H1 (cell line): ENCODE data around the gene PRRC2A. TPM values are rescaled to one million over a fixed set of nuclear protein-coding genes. Genes with fewer than 3 reads are reported as not detected.

ENCODE experiments used
- GABPA ChIP-seq: IDR thresholded peaks from 2 replicates; pipeline ENCODE4 v1.6.1; 2011; ENCODE audit warnings: mild to moderate bottlenecking, low read length, moderate library complexity, borderline replicate concordance; ENCODE audit not compliant: insufficient read depth
- polyA plus RNA-seq, 7 experiments: library from polyadenylated mRNA; depleted of rRNA in 3 of 7; stranded (reverse) in 5 of 7; unstranded in 2 of 7; fragments of >200 nt in 5 of 7; fragments of 200-250 nt in 2 of 7; gene quantifications; 1 replicate in 5 of 7; 2 replicates in 1 of 7; 4 replicates in 1 of 7; pipeline versions ENCODE4 v1.2.1 to v1.2.3, GENCODE V29; 2011 to 2013; ENCODE audit warnings: missing spikeins in 2 of 7, mixed read lengths in 2 of 7
- total RNA-seq: library from RNA; stranded (reverse); fragmentation: NEBNext Ultra II Directional; extraction: Animal tissue kit (Norgen Biotek cat#: 25700); gene quantifications from 2 replicates; pipeline ENCODE4 v1.2.1, GENCODE V29; 2021
- TF ChIP-seq, protein P1 (sequence below): fragments of 300-600 bp; sonication (generic); IDR thresholded peaks from 2 replicates; pipeline ENCODE4 v1.7.1; 2012; ENCODE audit warnings: low read length, moderate library complexity, mild to moderate bottlenecking, inconsistent platforms; ENCODE audit not compliant: insufficient replicate concordance

Gene PRRC2A
- total and polyA plus RNA-seq, 2 of the 8 experiments (the other 6 are each of a cell fraction or from before 2014, with no cell fraction given), result 118 to 300 TPM

DNA sequence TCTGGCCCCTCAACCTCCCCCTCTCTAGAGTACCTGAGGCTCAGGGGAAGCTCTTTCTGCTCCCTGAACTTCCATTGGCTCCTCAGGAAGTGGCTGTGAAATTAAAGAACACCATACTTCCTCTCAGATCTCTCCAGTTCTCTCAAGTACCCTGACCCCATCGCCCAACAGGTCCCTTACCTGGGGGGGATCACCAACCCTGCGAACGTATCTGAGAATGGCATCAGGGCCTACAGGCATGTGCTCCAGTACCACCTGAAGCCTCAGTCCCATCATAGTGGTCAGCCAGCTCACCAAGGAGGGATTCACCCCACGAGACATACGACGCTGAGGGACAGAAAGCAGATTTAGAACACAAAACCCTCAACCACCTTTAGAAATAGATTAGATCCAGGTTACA, 20.1 kb downstream of the PRRC2A start (continued):
- TF ChIP-seq, protein P1, sequence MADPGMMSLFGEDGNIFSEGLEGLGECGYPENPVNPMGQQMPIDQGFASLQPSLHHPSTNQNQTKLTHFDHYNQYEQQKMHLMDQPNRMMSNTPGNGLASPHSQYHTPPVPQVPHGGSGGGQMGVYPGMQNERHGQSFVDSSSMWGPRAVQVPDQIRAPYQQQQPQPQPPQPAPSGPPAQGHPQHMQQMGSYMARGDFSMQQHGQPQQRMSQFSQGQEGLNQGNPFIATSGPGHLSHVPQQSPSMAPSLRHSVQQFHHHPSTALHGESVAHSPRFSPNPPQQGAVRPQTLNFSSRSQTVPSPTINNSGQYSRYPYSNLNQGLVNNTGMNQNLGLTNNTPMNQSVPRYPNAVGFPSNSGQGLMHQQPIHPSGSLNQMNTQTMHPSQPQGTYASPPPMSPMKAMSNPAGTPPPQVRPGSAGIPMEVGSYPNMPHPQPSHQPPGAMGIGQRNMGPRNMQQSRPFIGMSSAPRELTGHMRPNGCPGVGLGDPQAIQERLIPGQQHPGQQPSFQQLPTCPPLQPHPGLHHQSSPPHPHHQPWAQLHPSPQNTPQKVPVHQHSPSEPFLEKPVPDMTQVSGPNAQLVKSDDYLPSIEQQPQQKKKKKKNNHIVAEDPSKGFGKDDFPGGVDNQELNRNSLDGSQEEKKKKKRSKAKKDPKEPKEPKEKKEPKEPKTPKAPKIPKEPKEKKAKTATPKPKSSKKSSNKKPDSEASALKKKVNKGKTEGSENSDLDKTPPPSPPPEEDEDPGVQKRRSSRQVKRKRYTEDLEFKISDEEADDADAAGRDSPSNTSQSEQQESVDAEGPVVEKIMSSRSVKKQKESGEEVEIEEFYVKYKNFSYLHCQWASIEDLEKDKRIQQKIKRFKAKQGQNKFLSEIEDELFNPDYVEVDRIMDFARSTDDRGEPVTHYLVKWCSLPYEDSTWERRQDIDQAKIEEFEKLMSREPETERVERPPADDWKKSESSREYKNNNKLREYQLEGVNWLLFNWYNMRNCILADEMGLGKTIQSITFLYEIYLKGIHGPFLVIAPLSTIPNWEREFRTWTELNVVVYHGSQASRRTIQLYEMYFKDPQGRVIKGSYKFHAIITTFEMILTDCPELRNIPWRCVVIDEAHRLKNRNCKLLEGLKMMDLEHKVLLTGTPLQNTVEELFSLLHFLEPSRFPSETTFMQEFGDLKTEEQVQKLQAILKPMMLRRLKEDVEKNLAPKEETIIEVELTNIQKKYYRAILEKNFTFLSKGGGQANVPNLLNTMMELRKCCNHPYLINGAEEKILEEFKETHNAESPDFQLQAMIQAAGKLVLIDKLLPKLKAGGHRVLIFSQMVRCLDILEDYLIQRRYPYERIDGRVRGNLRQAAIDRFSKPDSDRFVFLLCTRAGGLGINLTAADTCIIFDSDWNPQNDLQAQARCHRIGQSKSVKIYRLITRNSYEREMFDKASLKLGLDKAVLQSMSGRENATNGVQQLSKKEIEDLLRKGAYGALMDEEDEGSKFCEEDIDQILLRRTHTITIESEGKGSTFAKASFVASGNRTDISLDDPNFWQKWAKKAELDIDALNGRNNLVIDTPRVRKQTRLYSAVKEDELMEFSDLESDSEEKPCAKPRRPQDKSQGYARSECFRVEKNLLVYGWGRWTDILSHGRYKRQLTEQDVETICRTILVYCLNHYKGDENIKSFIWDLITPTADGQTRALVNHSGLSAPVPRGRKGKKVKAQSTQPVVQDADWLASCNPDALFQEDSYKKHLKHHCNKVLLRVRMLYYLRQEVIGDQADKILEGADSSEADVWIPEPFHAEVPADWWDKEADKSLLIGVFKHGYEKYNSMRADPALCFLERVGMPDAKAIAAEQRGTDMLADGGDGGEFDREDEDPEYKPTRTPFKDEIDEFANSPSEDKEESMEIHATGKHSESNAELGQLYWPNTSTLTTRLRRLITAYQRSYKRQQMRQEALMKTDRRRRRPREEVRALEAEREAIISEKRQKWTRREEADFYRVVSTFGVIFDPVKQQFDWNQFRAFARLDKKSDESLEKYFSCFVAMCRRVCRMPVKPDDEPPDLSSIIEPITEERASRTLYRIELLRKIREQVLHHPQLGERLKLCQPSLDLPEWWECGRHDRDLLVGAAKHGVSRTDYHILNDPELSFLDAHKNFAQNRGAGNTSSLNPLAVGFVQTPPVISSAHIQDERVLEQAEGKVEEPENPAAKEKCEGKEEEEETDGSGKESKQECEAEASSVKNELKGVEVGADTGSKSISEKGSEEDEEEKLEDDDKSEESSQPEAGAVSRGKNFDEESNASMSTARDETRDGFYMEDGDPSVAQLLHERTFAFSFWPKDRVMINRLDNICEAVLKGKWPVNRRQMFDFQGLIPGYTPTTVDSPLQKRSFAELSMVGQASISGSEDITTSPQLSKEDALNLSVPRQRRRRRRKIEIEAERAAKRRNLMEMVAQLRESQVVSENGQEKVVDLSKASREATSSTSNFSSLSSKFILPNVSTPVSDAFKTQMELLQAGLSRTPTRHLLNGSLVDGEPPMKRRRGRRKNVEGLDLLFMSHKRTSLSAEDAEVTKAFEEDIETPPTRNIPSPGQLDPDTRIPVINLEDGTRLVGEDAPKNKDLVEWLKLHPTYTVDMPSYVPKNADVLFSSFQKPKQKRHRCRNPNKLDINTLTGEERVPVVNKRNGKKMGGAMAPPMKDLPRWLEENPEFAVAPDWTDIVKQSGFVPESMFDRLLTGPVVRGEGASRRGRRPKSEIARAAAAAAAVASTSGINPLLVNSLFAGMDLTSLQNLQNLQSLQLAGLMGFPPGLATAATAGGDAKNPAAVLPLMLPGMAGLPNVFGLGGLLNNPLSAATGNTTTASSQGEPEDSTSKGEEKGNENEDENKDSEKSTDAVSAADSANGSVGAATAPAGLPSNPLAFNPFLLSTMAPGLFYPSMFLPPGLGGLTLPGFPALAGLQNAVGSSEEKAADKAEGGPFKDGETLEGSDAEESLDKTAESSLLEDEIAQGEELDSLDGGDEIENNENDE, result no peak
- TF ChIP-seq GABPA, result no peak
